Body of pancreas (tissue), 4 donors: ENCODE data around the gene MTA1. TPM values are rescaled to one million over a fixed set of nuclear protein-coding genes. Genes with fewer than 3 reads are reported as not detected.

Experiments
- ATAC-seq: fragments of 150-250 bp; one replicate; pipeline ENCODE4 v1.9.1; 2016
- DNase-seq, 4 donors: peaks; one replicate each; pipeline ENCODE4 v3.0.0-alpha.2; 2019
- H3K27ac ChIP-seq, 4 donors: fragments of 200-600 bp; sonication (generic); 1 replicate in 3 of 4; 2 replicates in 1 of 4; pipeline versions ENCODE4 v1.5.1 to v1.6.1; 2016 to 2019; ENCODE audit warnings: mild to moderate bottlenecking in 1 of 4, mixed read lengths in 1 of 4, moderate library complexity in 1 of 4
- H3K27me3 ChIP-seq, 2 donors: fragments of 200-600 bp; sonication (generic); one replicate each; pipeline ENCODE4 v1.6.0; 2016; ENCODE audit warnings: mild to moderate bottlenecking in 1 of 2
- H3K36me3 ChIP-seq, 2 donors: fragments of 200-600 bp; sonication (generic); replicated peaks in 1 of 2; 2 replicates each; pipeline ENCODE4 v1.5.1; 2016; ENCODE audit warnings: low read depth in 2 of 2; ENCODE audit not compliant: insufficient read depth in 1 of 2
- H3K4me1 ChIP-seq: fragments of 200-600 bp; sonication (generic); one replicate; pipeline ENCODE4 v1.6.0; 2016
- H3K4me3 ChIP-seq, 2 donors: fragments of 200-600 bp; sonication (generic); 1 replicate in 1 of 2; 2 replicates in 1 of 2; pipeline ENCODE4 v1.5.1; 2016 to 2019
- H3K9me3 ChIP-seq, 3 donors: fragments of 200-600 bp; sonication (generic); 1 replicate in 2 of 3; 2 replicates in 1 of 3; pipeline ENCODE4 v1.5.1; 2016
- POLR2A ChIP-seq, 3 donors: fragments of 450-650 bp; IDR thresholded peaks; one replicate each; pipeline ENCODE4 v1.6.1; 2016; ENCODE audit warnings: antibody characterized with exemption in 3 of 3, mild to moderate bottlenecking in 2 of 3
- WGBS, 2 donors: methylation state at CpG; one replicate each; pipeline ENCODE4 v1.1.5; 2017; 5-methylcytosine and 5-hydroxymethylcytosine counted together
- intact Hi-C: fragments of 100-400 bp; cut with DNase I; formaldehyde crosslinking; loops from one replicate; pipeline ENCODE4 v1.15.1; 2023
- total RNA-seq, 2 donors: library from RNA; depleted of rRNA; stranded (reverse); fragments of >200 nt; gene quantifications; one replicate each; pipeline ENCODE4 v1.1.0, GENCODE V29; 2016
- TF ChIP-seq, protein P1 (sequence below), 7 experiments: fragments of 450-650 bp in 4 of 7; fragments of 200-600 bp in 3 of 7; sonication (generic) in 3 of 7; IDR thresholded peaks; one replicate each; pipeline ENCODE4 v1.5.1; 2016 to 2019; ENCODE audit warnings: antibody characterized with exemption in 7 of 7

MTA1 gene
- total RNA-seq = 10 to 100 TPM; 69.8 to 92.6 TPM

DNA sequence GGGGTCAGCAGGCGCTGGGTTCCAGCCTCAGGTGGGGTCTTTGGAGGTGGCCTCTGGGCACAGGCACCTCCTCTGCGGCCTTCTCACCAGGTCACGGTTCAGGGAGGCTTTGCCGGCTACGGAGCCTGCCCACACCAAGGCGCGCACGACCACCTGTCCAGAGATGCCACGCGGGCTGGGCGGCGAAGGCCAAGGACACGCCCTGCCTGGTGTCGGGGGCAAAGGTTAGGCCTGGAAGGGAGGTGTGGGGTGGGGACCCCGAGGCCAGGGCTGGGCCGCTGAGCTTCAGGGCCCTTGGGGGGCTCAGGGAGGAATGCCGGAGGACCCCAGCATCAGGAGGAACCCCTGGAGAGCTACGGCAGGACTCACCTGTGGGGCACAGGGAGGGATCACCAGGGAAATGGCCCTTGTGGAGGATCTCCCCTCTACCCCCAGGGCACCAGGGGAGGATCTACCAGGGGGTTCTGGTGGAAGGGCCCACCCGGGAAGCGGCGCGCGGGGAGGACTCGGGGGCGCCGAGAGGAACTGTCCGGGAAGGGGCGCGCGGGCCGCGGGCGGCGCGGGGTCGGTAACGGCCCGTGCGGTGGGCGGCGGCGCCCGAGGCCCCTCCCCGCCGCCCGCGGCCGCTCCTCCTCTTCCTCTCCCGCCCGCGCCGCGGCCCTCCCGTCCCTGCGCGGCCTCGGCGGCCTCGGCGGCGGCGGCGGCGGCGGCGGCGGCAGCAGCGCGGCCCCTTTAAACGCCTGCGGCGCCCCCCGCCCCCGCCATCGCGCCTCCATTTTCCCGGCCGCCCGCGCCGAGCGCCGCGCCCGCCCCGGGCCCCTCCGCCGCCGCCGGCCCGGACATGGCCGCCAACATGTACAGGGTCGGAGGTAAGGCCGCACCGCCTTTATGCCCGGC lies at the start of gene MTA1:
Gene MTA1 (plus strand): TSS at position 633 of the 897 bp plus-strand sequence. CDS start 209 bp downstream, at position 842.
- intact Hi-C loops = no loop called here
- DNase-seq = peak in 3 of 4 donors; percentile 50 to 65 (median 56)
- Histone ChIP-seq H3K27me3 (no peaks in the 10 kb centered on the region), H3K36me3 (no peaks in the 10 kb centered on the region), H3K9me3 (no peaks in the 10 kb centered on the region), H3K4me3 (peak within 1 kb of the TSS; percentile 47 to 54), H3K4me1 (peaks cover 38% of the 10 kb centered on the region), H3K27ac (peak within 1 kb of the TSS; percentile 35 to 76 (median 66))
- WGBS, 2 donors = 0 to 3% methylated on average over 8 to 69 of the region's 96 CpGs
- TF ChIP-seq POLR2A (IDR thresholded peaks at IDR 0.05) = peak in 1 of 3 donors; percentile 14
- TF ChIP-seq, protein P1, sequence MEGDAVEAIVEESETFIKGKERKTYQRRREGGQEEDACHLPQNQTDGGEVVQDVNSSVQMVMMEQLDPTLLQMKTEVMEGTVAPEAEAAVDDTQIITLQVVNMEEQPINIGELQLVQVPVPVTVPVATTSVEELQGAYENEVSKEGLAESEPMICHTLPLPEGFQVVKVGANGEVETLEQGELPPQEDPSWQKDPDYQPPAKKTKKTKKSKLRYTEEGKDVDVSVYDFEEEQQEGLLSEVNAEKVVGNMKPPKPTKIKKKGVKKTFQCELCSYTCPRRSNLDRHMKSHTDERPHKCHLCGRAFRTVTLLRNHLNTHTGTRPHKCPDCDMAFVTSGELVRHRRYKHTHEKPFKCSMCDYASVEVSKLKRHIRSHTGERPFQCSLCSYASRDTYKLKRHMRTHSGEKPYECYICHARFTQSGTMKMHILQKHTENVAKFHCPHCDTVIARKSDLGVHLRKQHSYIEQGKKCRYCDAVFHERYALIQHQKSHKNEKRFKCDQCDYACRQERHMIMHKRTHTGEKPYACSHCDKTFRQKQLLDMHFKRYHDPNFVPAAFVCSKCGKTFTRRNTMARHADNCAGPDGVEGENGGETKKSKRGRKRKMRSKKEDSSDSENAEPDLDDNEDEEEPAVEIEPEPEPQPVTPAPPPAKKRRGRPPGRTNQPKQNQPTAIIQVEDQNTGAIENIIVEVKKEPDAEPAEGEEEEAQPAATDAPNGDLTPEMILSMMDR (IDR thresholded peaks at IDR 0.05) = no peak
- peak; percentile 64 for ATAC-seq

DNA sequence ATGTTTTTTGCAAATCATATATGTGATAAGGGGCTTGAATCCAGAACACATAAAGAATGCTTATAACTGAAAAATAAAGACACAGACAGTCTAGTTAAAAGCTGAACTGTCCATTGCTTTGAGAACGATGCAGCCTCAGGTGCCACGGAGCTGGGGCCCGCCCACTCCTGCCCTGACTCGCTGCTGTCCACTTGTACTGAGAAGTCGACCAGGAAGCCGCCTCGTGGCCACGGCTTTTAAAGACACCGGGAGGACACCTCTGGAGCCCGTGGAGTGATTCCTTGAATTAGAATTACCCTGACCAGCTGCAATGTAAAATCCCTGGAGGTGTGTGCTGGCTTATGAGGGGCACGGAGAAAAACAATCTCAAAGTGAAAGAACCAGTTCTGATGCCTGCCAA lies 45.2 kb upstream of the MTA1 start:
- Histone ChIP-seq H3K27ac (no peak overlapping the region), H3K9me3 (no peaks in the 10 kb centered on the region), H3K27me3 (no peaks in the 10 kb centered on the region), H3K4me1 (no peaks in the 10 kb centered on the region), H3K4me3 (no peak overlapping the region), H3K36me3 (no peaks in the 10 kb centered on the region)
- intact Hi-C loops = no loop called here
- WGBS, 2 donors = 90 to 92% methylated on average over 10 to 11 of the region's 11 CpGs
- no peak for TF ChIP-seq POLR2A (IDR thresholded peaks at IDR 0.05)
- TF ChIP-seq, protein P1 (IDR thresholded peaks at IDR 0.05) = no peak
- DNase-seq (no peak), ATAC-seq (no peak)

DNA sequence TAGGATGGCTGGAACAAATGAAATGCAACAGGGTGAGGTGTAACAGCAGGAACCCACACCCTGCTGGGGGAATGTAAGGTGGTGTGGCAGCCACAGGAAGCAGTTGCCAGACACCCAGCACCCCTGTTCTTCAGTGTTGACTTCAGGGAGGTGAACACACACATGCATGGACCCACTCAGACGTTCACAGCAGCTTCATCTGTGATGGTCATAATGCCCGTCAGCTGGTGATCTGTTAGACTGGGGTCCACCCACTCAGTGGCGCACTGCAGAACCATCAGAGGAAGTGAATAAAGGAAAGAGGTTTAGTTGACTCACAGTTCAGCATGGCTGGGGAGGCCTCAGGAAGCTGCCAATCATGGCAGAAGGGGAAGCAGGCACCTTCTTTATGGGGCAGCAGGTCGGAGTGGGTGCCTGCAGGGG lies 44.0 kb upstream of the MTA1 start:
- 71 to 86% methylated on average over 4 of the region's 4 CpGs for whole genome bisulfite sequencing, 2 donors
- intact Hi-C loops = no loop called here
- DNase-seq = no peak

DNA sequence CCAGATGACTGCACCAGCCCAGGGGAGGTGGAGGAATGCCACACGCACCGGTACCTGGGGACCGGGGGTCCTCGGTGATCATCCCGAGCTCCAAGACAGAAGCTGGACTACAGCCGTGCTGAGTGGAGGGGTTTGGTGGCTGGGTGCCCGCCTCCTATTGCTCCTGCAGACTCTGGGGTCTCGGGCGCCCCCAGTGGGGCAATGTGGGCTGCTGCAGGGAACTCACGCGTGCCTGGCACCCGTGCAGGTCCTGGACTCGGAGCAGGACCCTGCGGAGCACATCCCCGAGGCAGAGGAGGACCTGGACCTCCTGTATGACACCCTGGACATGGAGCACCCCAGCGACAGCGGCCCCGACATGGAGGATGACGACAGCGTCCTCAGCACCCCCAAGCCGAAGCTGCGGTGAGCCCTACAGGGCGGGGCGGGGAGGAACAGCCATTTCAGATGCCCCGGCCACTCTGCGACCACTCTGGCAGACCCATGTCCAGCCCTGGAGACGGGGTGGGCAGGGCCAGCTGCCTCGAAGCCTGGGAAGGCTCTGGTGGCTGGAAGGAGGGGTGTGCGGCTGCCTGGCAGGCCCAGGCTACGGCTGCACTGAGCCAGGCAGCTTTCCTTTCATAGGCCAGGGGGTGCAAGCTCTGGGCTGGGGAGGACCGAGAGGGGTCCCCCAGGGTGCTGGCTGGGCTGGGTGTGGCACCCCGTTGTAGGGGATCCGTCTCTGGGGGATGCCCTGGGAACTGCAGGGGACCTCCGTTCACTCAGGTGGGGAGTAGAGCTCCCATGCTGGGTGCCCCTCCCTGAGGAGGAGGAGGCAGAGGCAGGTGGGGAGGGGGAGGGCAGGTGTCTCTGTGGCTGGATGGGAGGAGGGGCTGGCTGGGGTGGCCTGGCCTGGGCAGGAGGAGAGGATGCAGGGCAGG lies 42.8 kb upstream of the MTA1 start:
- intact Hi-C loops = no loop called here
- DNase-seq = no peak
- WGBS, 2 donors = 90 to 91% methylated on average over 11 to 32 of the region's 34 CpGs
- ATAC-seq = no peak
- H3K4me1 ChIP-seq = no peaks in the 10 kb centered on the region
- H3K4me3 ChIP-seq = no peak overlapping the region
- H3K36me3 ChIP-seq = no peaks in the 10 kb centered on the region
- TF ChIP-seq POLR2A (IDR thresholded peaks at IDR 0.05) = no peak
- TF ChIP-seq, protein P1 (IDR thresholded peaks at IDR 0.05) = no peak
- H3K27me3 ChIP-seq = no peaks in the 10 kb centered on the region
- H3K9me3 ChIP-seq = no peaks in the 10 kb centered on the region
- no peak overlapping the region for H3K27ac ChIP-seq

More for the DNA sequence above, 44.0 kb upstream of the MTA1 start:
- no peaks in the 10 kb centered on the region for H3K4me1 ChIP-seq
- no peak overlapping the region for H3K27ac ChIP-seq
- TF ChIP-seq, protein P1 (IDR thresholded peaks at IDR 0.05) = no peak
- TF ChIP-seq POLR2A (IDR thresholded peaks at IDR 0.05) = no peak
- no peak for ATAC-seq
- H3K36me3 ChIP-seq = no peaks in the 10 kb centered on the region
- no peaks in the 10 kb centered on the region for H3K9me3 ChIP-seq
- no peak overlapping the region for H3K4me3 ChIP-seq
- H3K27me3 ChIP-seq = no peaks in the 10 kb centered on the region
